ENCODE measurements around the gene IL17A.

GRCh38 chr6:52152711-52153160 lies 33.4 kb upstream of the IL17A start:
- no peak for TF ChIP-seq EZH2 (IDR thresholded peaks at IDR 0.05; ENCODE audit: low read depth)
- no peak for TF ChIP-seq CTCF (conservative IDR thresholded peaks at IDR 0.05)
